Measurements from ENCODE around the gene DISC1.
"Not testable (repeated sequence)": the region's sequence is repeated elsewhere in the genome, so short reads cannot be mapped to it uniquely, and the experiment has no call there.

DISC1 gene

GRCh38 chr1:231626535-231626950 lies at the start of gene DISC1:
Gene DISC1 (plus strand): TSS chr1:231626790. CDS start chr1:231626868, 78 bp downstream.
- in situ Hi-C loops (cut with MboI; ENCODE audit: low sequenced_read_pairs), result no loop called here

DNA sequence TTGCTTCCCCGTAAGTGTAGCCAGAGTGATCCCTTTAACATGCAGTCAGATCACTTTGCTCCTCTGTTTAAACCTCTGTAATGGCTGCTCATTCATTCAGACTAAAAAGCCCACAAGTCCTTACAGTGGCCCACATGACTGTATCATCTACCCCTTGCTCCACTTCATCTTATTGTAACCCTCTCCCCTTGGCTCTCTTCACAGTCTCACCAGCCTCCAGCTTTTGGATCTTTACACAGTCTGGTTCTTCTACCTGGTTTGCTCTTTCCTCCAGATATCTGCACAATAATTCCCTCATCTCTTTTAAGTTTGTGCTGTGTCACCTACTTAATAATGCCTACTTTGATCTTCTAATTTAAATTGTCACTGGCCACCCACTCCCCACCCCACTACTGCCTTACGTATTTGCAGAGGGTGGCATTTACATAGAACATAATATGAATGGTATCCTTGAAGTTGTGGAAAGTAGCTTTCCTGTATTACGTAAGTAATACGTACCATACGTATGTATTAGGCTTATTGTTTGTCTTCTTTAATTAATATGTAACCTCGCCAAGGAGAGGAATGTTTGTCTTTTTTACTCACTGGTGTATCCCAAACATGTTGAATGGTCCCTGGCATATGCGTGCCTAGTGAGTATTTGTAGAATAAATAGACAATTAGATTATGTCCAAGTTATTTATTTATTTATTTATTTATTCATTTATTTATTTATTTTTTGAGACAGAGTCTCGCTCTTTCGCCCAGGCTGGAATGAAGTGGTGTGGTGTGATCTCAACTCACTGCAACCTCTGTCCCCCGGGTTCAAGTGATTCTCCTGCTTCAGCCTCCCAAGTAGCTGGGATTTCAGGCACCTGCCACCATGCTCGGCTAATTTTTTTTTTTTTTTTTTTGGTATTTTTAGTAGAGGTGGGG lies 49.5 kb upstream of the DISC1 start:
- in situ Hi-C loops (cut with MboI; ENCODE audit: low sequenced_read_pairs), result no loop called here

GRCh38 chr1:231580874-231581273 lies 45.7 kb upstream of the DISC1 start:
- in situ Hi-C loops (cut with MboI; ENCODE audit: low sequenced_read_pairs), result no loop called here

DNA sequence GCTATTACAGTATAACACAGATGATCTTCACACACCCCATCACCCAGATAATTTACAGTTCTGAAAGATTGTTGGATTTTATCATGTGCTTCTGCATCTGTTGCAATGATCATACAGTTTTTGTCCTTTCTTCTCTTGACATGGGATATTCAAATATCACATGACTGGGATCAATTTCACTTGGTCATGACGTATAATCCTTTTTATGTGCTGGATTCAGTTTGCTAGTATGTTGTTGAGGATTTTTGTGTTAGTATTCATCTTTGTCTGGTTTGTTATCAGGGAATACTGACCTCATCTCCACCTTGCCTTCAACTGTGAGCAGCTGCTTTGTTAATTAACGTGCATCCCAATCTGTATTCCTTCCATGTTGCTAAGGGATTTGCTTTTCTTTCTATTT lies 44.7 kb upstream of the DISC1 start:
- in situ Hi-C loops (cut with MboI; ENCODE audit: low sequenced_read_pairs), result no loop called here

DNA sequence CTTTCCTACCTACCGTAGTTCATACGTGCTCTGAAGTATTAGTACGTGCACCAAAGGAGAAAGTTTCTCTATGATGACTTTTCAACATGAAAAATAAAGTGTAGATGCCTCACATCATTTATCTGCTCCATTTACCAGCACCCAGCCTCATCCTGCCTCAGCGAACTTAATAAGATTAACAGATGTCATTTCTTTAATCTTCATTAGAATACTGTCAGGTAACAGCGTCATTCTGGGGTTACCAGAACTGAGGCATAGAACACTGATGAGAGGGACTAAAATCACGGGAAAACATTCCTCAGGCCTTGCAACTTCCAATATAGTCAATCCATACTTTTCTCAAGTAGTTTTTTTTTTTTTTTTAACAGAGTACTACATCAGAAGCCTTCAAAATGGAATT lies 43.2 kb upstream of the DISC1 start:
- in situ Hi-C loops (cut with MboI; ENCODE audit: low sequenced_read_pairs), result no loop called here

DNA sequence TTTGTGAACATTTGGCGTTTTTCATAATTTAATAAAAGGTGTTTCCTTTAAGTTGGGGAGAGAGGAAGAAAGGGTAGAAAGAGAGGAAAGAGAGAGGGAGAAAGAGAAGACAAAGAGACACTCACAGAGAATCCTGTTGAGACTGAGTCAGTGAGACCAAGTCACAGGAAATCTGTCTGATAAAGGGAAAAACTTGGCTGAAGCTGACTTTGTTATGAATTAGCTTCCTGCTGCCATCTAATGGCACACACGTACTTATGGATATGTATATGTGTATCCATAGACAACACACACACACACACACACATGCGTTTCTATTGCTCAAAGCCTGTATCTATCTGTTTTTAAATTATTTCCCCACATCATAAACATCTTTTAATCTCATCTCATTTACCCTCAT lies 42.5 kb upstream of the DISC1 start:
- in situ Hi-C loops (cut with MboI; ENCODE audit: low sequenced_read_pairs), result no loop called here

- in situ Hi-C loops (cut with MboI; ENCODE audit: low sequenced_read_pairs), result no loop called here
Measured at GRCh38 chr1:231584921-231585320, 41.7 kb upstream of the DISC1 start.

DNA sequence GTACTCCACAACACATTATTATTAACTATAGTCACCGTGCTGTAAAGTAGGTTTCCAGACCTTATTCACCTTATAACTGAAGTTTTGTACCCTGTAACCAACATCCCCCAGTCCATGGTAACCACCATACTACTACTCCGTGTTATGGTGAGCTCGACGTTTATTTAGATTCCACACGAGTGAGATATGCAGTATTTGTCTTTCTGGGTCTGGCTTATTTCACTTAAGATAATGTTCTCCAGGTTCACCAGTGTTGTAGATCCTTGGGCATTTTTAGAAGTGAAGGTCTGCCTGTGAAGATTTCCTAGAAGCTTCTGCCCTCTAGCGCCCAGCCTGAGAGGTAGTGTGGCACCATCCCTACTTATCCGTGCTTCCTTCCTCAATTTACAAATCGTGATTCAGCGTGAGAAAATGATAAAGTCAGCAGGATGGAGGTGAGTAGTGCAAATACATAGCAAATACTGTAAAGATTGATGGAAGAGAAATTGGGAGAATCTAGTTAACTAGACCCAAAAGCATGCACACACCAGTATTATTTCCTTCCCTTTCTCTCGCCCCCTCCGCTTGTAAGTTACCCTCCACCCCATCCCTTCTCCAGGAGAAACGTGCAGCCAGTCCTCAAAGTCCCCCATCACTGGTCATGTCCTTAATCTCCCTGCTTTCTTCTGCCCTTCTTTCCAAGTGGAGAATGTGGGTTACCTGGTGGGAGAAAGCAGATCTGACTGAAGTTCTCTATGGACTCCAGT lies 36.0 kb upstream of the DISC1 start:
- in situ Hi-C loops (cut with MboI; ENCODE audit: low sequenced_read_pairs), result no loop called here

GRCh38 chr1:231591466-231591865 lies 35.1 kb upstream of the DISC1 start:
- in situ Hi-C loops (cut with MboI; ENCODE audit: low sequenced_read_pairs), result no loop called here

GRCh38 chr1:231592809-231593208 lies 33.8 kb upstream of the DISC1 start:
- in situ Hi-C loops (cut with MboI; ENCODE audit: low sequenced_read_pairs), result no loop called here

DNA sequence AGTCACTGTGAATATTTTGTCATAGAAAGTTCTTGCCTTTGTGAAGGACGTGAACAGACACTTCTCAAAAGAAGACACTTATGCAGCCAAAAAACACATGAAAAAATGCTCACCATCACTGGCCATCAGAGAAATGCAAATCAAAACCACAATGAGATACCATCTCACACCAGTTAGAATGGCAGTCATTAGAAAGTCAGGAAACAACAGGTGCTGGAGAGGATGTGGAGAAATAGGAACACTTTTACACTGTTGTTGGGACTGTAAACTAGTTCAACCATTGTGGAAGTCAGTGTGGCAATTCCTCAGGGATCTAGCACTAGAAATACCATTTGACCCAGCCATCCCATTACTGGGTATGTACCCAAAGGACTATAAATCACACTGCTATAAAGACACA lies 33.3 kb upstream of the DISC1 start:
- in situ Hi-C loops (cut with MboI; ENCODE audit: low sequenced_read_pairs), result not testable (repeated sequence)

- in situ Hi-C loops (cut with MboI; ENCODE audit: low sequenced_read_pairs), result no loop called here
Measured at GRCh38 chr1:231594123-231594522, 32.5 kb upstream of the DISC1 start.

DNA sequence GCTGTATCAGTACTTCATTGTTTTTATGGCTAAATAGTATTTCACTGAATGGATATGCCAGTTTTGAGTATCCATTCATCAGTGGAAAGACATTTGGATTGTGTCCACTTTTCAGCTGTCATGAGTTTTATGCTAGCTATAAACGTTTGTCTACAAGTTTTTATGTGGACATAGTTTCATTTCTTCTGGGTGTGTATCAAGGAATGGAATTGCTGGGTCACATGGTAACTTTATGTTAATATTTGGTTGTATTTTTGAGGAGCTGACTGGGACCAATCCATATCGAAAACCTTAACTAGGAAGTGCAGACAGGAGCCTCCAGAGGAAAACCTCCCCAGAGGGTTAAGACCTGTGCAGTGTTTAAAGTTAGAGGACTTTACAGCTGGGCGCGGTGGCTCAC lies 31.8 kb upstream of the DISC1 start:
- in situ Hi-C loops (cut with MboI; ENCODE audit: low sequenced_read_pairs), result no loop called here

DNA sequence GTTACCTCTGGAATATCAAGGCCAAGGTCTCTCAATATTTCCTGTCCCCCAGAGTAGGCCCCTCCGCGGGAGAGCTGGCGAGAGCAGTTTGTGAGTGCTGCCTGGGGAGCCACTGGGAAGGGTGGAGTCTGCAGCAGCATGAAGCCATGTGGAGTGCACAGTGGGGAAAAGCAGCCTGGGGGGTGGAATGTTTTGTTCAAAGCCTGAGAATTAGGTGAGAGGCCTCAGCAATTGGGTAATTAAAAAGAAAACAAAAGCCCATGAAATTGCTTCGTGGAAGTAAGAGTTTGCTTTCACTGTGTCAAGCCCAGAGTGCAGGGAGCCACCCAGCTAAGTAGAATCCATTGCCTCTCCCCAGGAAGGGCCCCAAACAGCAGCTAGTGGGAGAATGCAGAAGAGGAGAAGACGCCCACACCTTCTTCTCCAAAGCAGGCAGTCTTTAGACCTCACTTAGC lies 30.2 kb upstream of the DISC1 start:
- in situ Hi-C loops (cut with MboI; ENCODE audit: low sequenced_read_pairs), result no loop called here

DNA sequence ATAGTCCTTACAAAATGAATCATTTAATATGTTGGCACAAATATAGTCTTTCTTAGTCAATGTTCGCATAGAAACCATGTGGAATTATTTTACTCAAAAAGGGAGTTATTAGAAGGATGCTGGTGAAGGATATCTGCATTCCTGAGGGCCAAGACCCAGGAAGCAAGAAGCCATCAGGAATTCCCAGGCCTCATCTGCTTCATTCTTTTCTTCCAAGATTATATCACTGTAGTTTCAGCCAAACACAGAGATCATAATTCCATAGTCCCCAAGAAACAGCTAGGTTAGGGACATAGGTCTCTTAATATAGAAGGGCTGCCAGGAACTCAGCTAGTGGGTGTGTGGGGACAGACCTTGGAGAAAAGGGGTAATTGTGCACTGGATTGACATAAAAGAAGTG lies 28.6 kb upstream of the DISC1 start:
- in situ Hi-C loops (cut with MboI; ENCODE audit: low sequenced_read_pairs), result no loop called here

DNA sequence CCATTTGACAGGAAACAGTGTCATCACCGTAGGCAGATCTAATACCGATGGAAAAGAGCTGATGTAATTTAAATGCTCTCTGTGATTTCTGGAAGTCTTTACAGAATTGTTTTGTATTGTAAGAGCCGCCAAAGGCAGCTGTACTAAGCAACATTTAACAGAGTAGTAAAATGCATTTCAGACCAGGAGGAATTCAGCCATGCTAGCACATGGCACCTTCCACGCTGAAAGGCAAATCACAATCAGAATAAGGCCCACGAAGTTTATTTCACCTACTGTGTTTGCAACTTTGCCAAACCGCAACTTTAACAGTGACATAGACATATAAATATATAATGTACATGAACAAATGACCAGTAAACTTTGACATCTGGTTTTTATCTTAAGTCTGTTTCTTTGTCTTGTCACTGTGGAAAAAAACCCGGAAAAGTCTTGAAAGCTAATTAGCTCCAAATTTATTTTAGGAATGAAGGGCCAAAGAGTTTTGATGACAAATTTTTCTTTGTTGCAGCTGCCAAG lies 26.1 kb upstream of the DISC1 start:
- in situ Hi-C loops (cut with MboI; ENCODE audit: low sequenced_read_pairs), result loop anchor here (10.0 kb wide), 1 partner anchor 246 kb away; no protein-coding TSS in a partner anchor

- in situ Hi-C loops (cut with MboI; ENCODE audit: low sequenced_read_pairs), result loop anchor here (10.0 kb wide), 1 partner anchor 247 kb away; no protein-coding TSS in a partner anchor
Measured at GRCh38 chr1:231601824-231602672, 24.5 kb upstream of the DISC1 start.

- in situ Hi-C loops (cut with MboI; ENCODE audit: low sequenced_read_pairs), result loop anchor here (10.0 kb wide), 1 partner anchor 248 kb away; no protein-coding TSS in a partner anchor
Measured at GRCh38 chr1:231602673-231602984, 24.0 kb upstream of the DISC1 start.

- in situ Hi-C loops (cut with MboI; ENCODE audit: low sequenced_read_pairs), result loop anchor here (10.0 kb wide), 1 partner anchor 249 kb away; no protein-coding TSS in a partner anchor
Measured at GRCh38 chr1:231603598-231604275, 22.9 kb upstream of the DISC1 start.

GRCh38 chr1:231604276-231604621 lies 22.3 kb upstream of the DISC1 start:
- in situ Hi-C loops (cut with MboI; ENCODE audit: low sequenced_read_pairs), result loop anchor here (10.0 kb wide), 1 partner anchor 249 kb away; no protein-coding TSS in a partner anchor

All from HL-60/S4 treated with retinoic acid at 250 ng/mL for 4 days and 3 days (cell line).